Measurements from ENCODE around the gene FGF6. TPM values are rescaled to one million over a fixed set of nuclear protein-coding genes. Genes with fewer than 3 reads are reported as not detected.

The FGF6 gene
- polyA plus RNA-seq, 1 donor (not counting 4 experiments of a cell fraction or from before 2014, with no cell fraction given), result not detected

- Histone ChIP-seq H3K9me1 (ENCODE audit: control insufficient read depth, extremely low read depth, insufficient read depth, low read length) (no peaks in the 10 kb centered on the region), H3K4me1 (ENCODE audit: control insufficient read depth, extremely low read depth, insufficient read depth, low read length) (no peaks in the 10 kb centered on the region), H3K4me3 (ENCODE audit: control insufficient read depth in 2 of 3, extremely low read depth in 1 of 3, insufficient read depth in 2 of 3, low read depth in 1 of 3, low read length in 3 of 3) (no peak overlapping the region), H3K79me2 (ENCODE audit: control insufficient read depth, insufficient read depth, low read length) (no peaks in the 10 kb centered on the region), H3K9ac (ENCODE audit: control insufficient read depth, extremely low read depth, insufficient read depth, low read length) (no peak overlapping the region), H4K20me1 (ENCODE audit: control insufficient read depth, extremely low read depth, insufficient read depth, low read length) (no peaks in the 10 kb centered on the region), H3K27ac (ENCODE audit: control insufficient read depth, insufficient read depth, low read length) (no peak overlapping the region), H2AFZ (ENCODE audit: control insufficient read depth, low read length) (no peak overlapping the region), H3K9me3 (ENCODE audit: control insufficient read depth, low read depth, low read length) (no peaks in the 10 kb centered on the region), H3K4me2 (ENCODE audit: control insufficient read depth, extremely low read depth, insufficient read depth, low read depth, low read length) (no peak overlapping the region), H3K27me3 (ENCODE audit: control insufficient read depth, extremely low read depth, insufficient read depth, low read length) (peaks cover 14% of the 10 kb centered on the region), H3K36me3 (ENCODE audit: control insufficient read depth in 2 of 2, extremely low read depth in 1 of 2, insufficient read depth in 2 of 2, low read length in 2 of 2) (no peaks in the 10 kb centered on the region)
- no peak for FAIRE-seq
- DNase-seq (ENCODE audit: low read depth, low spot score), result no peak
- dilution Hi-C loops (cut with MboI; ENCODE audit: extremely low pct_ligation_motif_present, low sequenced_read_pairs), result no loop called here
- TF ChIP-seq EZH2 (IDR thresholded peaks at IDR 0.05; ENCODE audit: low read length), result no peak
- no peak for TF ChIP-seq CTCF (optimal IDR thresholded peaks at IDR 0.05 in 1 of 3, IDR thresholded peaks at IDR 0.05 in 1 of 3, conservative IDR thresholded peaks at IDR 0.05 in 1 of 3; ENCODE audit: extremely low read depth in 1 of 3, insufficient read depth in 2 of 3, low read length in 3 of 3)
Observed at GRCh38 chr12:4443616-4444015, 2.0 kb downstream of the FGF6 start.

DNA sequence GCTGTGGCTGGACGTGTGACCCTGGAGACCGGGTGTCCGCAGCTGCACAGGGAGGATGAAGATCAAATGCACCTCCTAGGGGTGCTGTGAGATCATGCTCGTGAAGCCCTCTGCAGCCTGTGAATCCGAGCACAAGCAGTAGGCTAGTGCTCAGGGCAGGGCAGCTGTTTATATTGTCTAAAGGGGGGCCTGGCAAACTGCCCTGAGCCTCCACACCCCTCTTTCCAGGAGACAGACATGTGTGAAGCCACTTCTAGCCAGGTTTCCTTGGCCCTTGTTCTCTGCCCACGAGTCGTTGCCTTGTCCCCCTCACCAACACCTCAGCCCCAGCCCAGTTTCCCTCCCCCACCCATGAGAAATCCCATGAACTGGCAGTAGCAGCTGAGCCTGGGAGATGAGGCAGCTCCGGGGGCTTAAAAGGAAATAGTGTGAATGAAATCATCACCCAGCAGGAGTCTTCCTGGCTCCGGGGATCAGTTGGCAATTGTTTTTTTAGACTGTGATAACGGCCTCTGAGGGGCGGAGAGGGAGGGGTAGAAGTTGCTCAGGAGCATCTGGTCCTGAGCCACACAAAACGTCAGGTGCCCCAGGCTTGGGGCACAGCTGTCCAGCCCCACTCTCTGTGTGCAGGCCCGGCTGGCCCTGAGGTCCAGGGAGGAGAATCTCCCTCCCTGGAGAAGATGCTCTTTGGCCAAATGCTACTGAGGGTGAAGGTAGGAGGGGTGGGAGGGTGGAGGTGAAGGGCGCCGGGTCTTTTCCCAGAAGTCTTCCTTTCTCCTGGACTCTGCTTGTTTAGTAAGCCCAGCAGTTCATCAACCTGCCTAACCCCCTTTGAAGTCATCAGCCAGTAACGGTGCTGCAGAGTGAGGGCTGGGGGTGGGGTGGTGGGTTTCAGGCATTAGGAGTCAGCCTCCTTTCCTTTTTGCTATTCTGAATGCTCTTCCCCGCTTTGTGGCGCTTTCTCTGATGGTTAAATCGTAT, 4.0 kb downstream of the FGF6 start:
- H3K4me3 ChIP-seq (ENCODE audit: control insufficient read depth in 2 of 3, extremely low read depth in 1 of 3, insufficient read depth in 2 of 3, low read depth in 1 of 3, low read length in 3 of 3), result no peak overlapping the region
- TF ChIP-seq CTCF (optimal IDR thresholded peaks at IDR 0.05 in 1 of 3, IDR thresholded peaks at IDR 0.05 in 1 of 3, conservative IDR thresholded peaks at IDR 0.05 in 1 of 3; ENCODE audit: extremely low read depth in 1 of 3, insufficient read depth in 2 of 3, low read length in 3 of 3) (no peak), EZH2 (IDR thresholded peaks at IDR 0.05; ENCODE audit: low read length) (no peak)
- DNase-seq (ENCODE audit: low read depth, low spot score), result no peak
- no peak for FAIRE-seq
- no peak overlapping the region for H3K27ac ChIP-seq (ENCODE audit: control insufficient read depth, insufficient read depth, low read length)
- no peaks in the 10 kb centered on the region for H3K79me2 ChIP-seq (ENCODE audit: control insufficient read depth, insufficient read depth, low read length)
- no peaks in the 10 kb centered on the region for H3K9me1 ChIP-seq (ENCODE audit: control insufficient read depth, extremely low read depth, insufficient read depth, low read length)
- H2AFZ ChIP-seq (ENCODE audit: control insufficient read depth, low read length), result no peak overlapping the region
- H3K9me3 ChIP-seq (ENCODE audit: control insufficient read depth, low read depth, low read length), result no peaks in the 10 kb centered on the region
- dilution Hi-C loops (cut with MboI; ENCODE audit: extremely low pct_ligation_motif_present, low sequenced_read_pairs), result no loop called here
- H4K20me1 ChIP-seq (ENCODE audit: control insufficient read depth, extremely low read depth, insufficient read depth, low read length), result no peaks in the 10 kb centered on the region
- H3K4me2 ChIP-seq (ENCODE audit: control insufficient read depth, extremely low read depth, insufficient read depth, low read depth, low read length), result no peak overlapping the region
- H3K27me3 ChIP-seq (ENCODE audit: control insufficient read depth, extremely low read depth, insufficient read depth, low read length), result peaks cover 10% of the 10 kb centered on the region
- no peaks in the 10 kb centered on the region for H3K36me3 ChIP-seq (ENCODE audit: control insufficient read depth in 2 of 2, extremely low read depth in 1 of 2, insufficient read depth in 2 of 2, low read length in 2 of 2)
- H3K4me1 ChIP-seq (ENCODE audit: control insufficient read depth, extremely low read depth, insufficient read depth, low read length), result no peaks in the 10 kb centered on the region
- H3K9ac ChIP-seq (ENCODE audit: control insufficient read depth, extremely low read depth, insufficient read depth, low read length), result no peak overlapping the region
